Dedifferentiated amniotic fluid mesenchymal stem cell (primary cell): Measurements from ENCODE around the gene COL4A2.
A peak's percentile ranks its signal among the peaks of the same experiment; 100 is the strongest.
"Not testable (repeated sequence)": the region's sequence is repeated elsewhere in the genome, so short reads cannot be mapped to it uniquely, and the experiment has no call there.

ENCODE experiments used
- DNase-seq: peaks from one replicate; pipeline ENCODE4 v3.0.0-alpha.2; 2016; ENCODE audit errors: extremely low spot score

COL4A2 gene

GRCh38 chr13:110379905-110380341, 72.8 kb downstream of the COL4A2 start:
- no peak for DNase-seq

GRCh38 chr13:110380359-110381028, 73.4 kb downstream of the COL4A2 start:
- no peak for DNase-seq

- no peak for DNase-seq
Observed at GRCh38 chr13:110381029-110381360, 73.9 kb downstream of the COL4A2 start.

GRCh38 chr13:110382229-110382628, 75.1 kb downstream of the COL4A2 start:
- DNase-seq: peak; percentile 24

GRCh38 chr13:110382830-110383229, 75.7 kb downstream of the COL4A2 start:
- no peak for DNase-seq

- DNase-seq: no peak
Observed at GRCh38 chr13:110387451-110388107, 80.5 kb downstream of the COL4A2 start.

GRCh38 chr13:110388108-110388943, 81.2 kb downstream of the COL4A2 start:
- peak; percentile 53 for DNase-seq

- DNase-seq: peak; percentile 86
Observed at GRCh38 chr13:110390567-110390966, 83.5 kb downstream of the COL4A2 start.

- DNase-seq: no peak
Observed at GRCh38 chr13:110391273-110391672, 84.2 kb downstream of the COL4A2 start.

GRCh38 chr13:110392510-110393240, 85.6 kb downstream of the COL4A2 start:
- DNase-seq: peak; percentile 27

- DNase-seq: no peak
Observed at GRCh38 chr13:110393761-110394160, 86.7 kb downstream of the COL4A2 start.

GRCh38 chr13:110394371-110394841, 87.3 kb downstream of the COL4A2 start:
- no peak for DNase-seq

- DNase-seq: not testable (repeated sequence)
Observed at GRCh38 chr13:110395616-110396015, 88.5 kb downstream of the COL4A2 start.

- no peak for DNase-seq
Observed at GRCh38 chr13:110396476-110396875, 89.4 kb downstream of the COL4A2 start.

GRCh38 chr13:110396913-110397381, 89.9 kb downstream of the COL4A2 start:
- DNase-seq: peak; percentile 99

- peak; percentile 71 for DNase-seq
Observed at GRCh38 chr13:110397436-110398115, 90.5 kb downstream of the COL4A2 start.

- DNase-seq: peak; percentile 70
Observed at GRCh38 chr13:110398564-110399507, 91.8 kb downstream of the COL4A2 start.

GRCh38 chr13:110399801-110400200, 92.7 kb downstream of the COL4A2 start:
- no peak for DNase-seq

- peak; percentile 83 for DNase-seq
Observed at GRCh38 chr13:110400786-110401533, 93.9 kb downstream of the COL4A2 start.
